ENCODE measurements around the gene ARAP2. TPM values are rescaled to one million over a fixed set of nuclear protein-coding genes. Genes with fewer than 3 reads are reported as not detected.

ARAP2 gene
- total RNA-seq, 1 experiment from 2014 or later = 12.5 TPM

GRCh38 chr4:36269533-36270173 lies 25.3 kb upstream of the ARAP2 start:
- peaks cover 6% of the 10 kb centered on the region for H3F3A ChIP-seq (ENCODE audit: low read length, unreplicated experiment)
- no peak overlapping the region for H3K27ac ChIP-seq (ENCODE audit: low read length)
- H3K4me1 ChIP-seq (ENCODE audit: insufficient read depth, low read length) = peaks cover 15% of the 10 kb centered on the region
- H3K4me3 ChIP-seq (ENCODE audit: low read length) = no peak overlapping the region
- H3K9ac ChIP-seq (ENCODE audit: low read length) = no peak overlapping the region
- ChIA-PET CTCF (no interaction called here), POLR2A (ENCODE audit: unreplicated experiment) (interaction anchor here (0.5 kb wide), 1 partner anchor 26 kb away, joined by 3 read pairs; no protein-coding TSS in a partner anchor)
- no peaks in the 10 kb centered on the region for H3K79me2 ChIP-seq (ENCODE audit: low read length)
- no peak overlapping the region for H2AFZ ChIP-seq (ENCODE audit: low read length)
- H3K36me3 ChIP-seq (ENCODE audit: low read depth, low read length) = no peaks in the 10 kb centered on the region
- ATAC-seq = no peak
- H3K27me3 ChIP-seq (ENCODE audit: low read length) = no peaks in the 10 kb centered on the region
- no TSS peak for BruUV-seq (replicated peaks)
- intact Hi-C loops (cut with micrococcal nuclease) = no loop called here
- no peaks in the 10 kb centered on the region for H3K9me2 ChIP-seq (replicated peaks; ENCODE audit: low read length)
- no peak overlapping the region for H3K4me2 ChIP-seq (ENCODE audit: low read length)
- no peaks in the 10 kb centered on the region for H4K20me1 ChIP-seq (ENCODE audit: low read length)
- H3K9me3 ChIP-seq (ENCODE audit: low read length) = no peaks in the 10 kb centered on the region
- DNase-seq = no peak
- TF ChIP-seq CTCF (conservative IDR thresholded peaks at IDR 0.05; ENCODE audit: low read depth, low read length) (no peak), EZH2phosphoT487 (IDR thresholded peaks at IDR 0.05; ENCODE audit: borderline replicate concordance, low read length) (no peak), EZH2 (IDR thresholded peaks at IDR 0.05; ENCODE audit: low read length, unreplicated experiment) (no peak)

GRCh38 chr4:36269101-36269500 lies 24.8 kb upstream of the ARAP2 start:
- POLR2A ChIA-PET (ENCODE audit: unreplicated experiment) = interaction anchor here (0.5 kb wide), 1 partner anchor 26 kb away, joined by 3 read pairs; no protein-coding TSS in a partner anchor
- Histone ChIP-seq H2AFZ (ENCODE audit: low read length) (no peak overlapping the region), H3K79me2 (ENCODE audit: low read length) (no peaks in the 10 kb centered on the region), H3K4me3 (ENCODE audit: low read length) (no peak overlapping the region), H3K9me3 (ENCODE audit: low read length) (no peaks in the 10 kb centered on the region), H3K27me3 (ENCODE audit: low read length) (no peaks in the 10 kb centered on the region), H4K20me1 (ENCODE audit: low read length) (no peaks in the 10 kb centered on the region), H3K4me1 (ENCODE audit: insufficient read depth, low read length) (peaks cover 13% of the 10 kb centered on the region), H3K36me3 (ENCODE audit: low read depth, low read length) (no peaks in the 10 kb centered on the region), H3K9ac (ENCODE audit: low read length) (no peak overlapping the region), H3K27ac (ENCODE audit: low read length) (no peak overlapping the region), H3F3A (ENCODE audit: low read length, unreplicated experiment) (peaks cover 6% of the 10 kb centered on the region), H3K4me2 (ENCODE audit: low read length) (no peak overlapping the region), H3K9me2 (replicated peaks; ENCODE audit: low read length) (no peaks in the 10 kb centered on the region)
- intact Hi-C loops (cut with micrococcal nuclease) = no loop called here
- CTCF ChIA-PET = no interaction called here
- TF ChIP-seq EZH2 (IDR thresholded peaks at IDR 0.05; ENCODE audit: low read length, unreplicated experiment) (no peak), EZH2phosphoT487 (IDR thresholded peaks at IDR 0.05; ENCODE audit: borderline replicate concordance, low read length) (no peak), CTCF (conservative IDR thresholded peaks at IDR 0.05; ENCODE audit: low read depth, low read length) (no peak)
- no peak for ATAC-seq
- DNase-seq = no peak
- BruUV-seq (replicated peaks) = no TSS peak

GRCh38 chr4:36267486-36268268 lies 23.4 kb upstream of the ARAP2 start:
- no peak overlapping the region for H3K4me2 ChIP-seq (ENCODE audit: low read length)
- no peaks in the 10 kb centered on the region for H4K20me1 ChIP-seq (ENCODE audit: low read length)
- ChIA-PET CTCF (no interaction called here), POLR2A (ENCODE audit: unreplicated experiment) (interaction anchor here (0.5 kb wide), 1 partner anchor 9 kb away, joined by 3 read pairs; no protein-coding TSS in a partner anchor)
- peaks cover 1% of the 10 kb centered on the region for H3F3A ChIP-seq (ENCODE audit: low read length, unreplicated experiment)
- ATAC-seq = no peak
- no peaks in the 10 kb centered on the region for H3K36me3 ChIP-seq (ENCODE audit: low read depth, low read length)
- TF ChIP-seq EZH2 (IDR thresholded peaks at IDR 0.05; ENCODE audit: low read length, unreplicated experiment) (no peak), CTCF (conservative IDR thresholded peaks at IDR 0.05; ENCODE audit: low read depth, low read length) (no peak), EZH2phosphoT487 (IDR thresholded peaks at IDR 0.05; ENCODE audit: borderline replicate concordance, low read length) (no peak)
- DNase-seq = no peak
- no peak overlapping the region for H3K9ac ChIP-seq (ENCODE audit: low read length)
- no peak overlapping the region for H3K4me3 ChIP-seq (ENCODE audit: low read length)
- H2AFZ ChIP-seq (ENCODE audit: low read length) = no peak overlapping the region
- H3K9me2 ChIP-seq (replicated peaks; ENCODE audit: low read length) = no peaks in the 10 kb centered on the region
- H3K4me1 ChIP-seq (ENCODE audit: insufficient read depth, low read length) = peaks cover 1% of the 10 kb centered on the region
- no peak overlapping the region for H3K27ac ChIP-seq (ENCODE audit: low read length)
- intact Hi-C loops (cut with micrococcal nuclease) = no loop called here
- H3K9me3 ChIP-seq (ENCODE audit: low read length) = no peaks in the 10 kb centered on the region
- no TSS peak for BruUV-seq (replicated peaks)
- H3K79me2 ChIP-seq (ENCODE audit: low read length) = no peaks in the 10 kb centered on the region
- no peaks in the 10 kb centered on the region for H3K27me3 ChIP-seq (ENCODE audit: low read length)

All from PC-3 (cell line).